NT2/D1 (cell line): ENCODE results near the gene TMEM171.

Experiments
- DNase-seq: peaks from one replicate; pipeline ENCODE4 v3.0.0-alpha.2; 2011; ENCODE audit warnings: low read depth, low spot score
- H3K27me3 ChIP-seq: 2 replicates; pipeline ENCODE4 v1.6.0; 2011; ENCODE audit warnings: mild to moderate bottlenecking; ENCODE audit not compliant: insufficient read length, insufficient read depth
- H3K36me3 ChIP-seq: 2 replicates; pipeline ENCODE4 v1.6.1; 2011; ENCODE audit warnings: mild to moderate bottlenecking, low read length, mixed read lengths; ENCODE audit not compliant: insufficient read depth, insufficient read length
- H3K4me1 ChIP-seq: 2 replicates; pipeline ENCODE4 v1.5.1; 2011; ENCODE audit not compliant: insufficient read depth, insufficient read length
- H3K4me3 ChIP-seq: 2 replicates; pipeline ENCODE4 v1.5.1; 2011; ENCODE audit warnings: low read depth; ENCODE audit not compliant: insufficient read length
- H3K9ac ChIP-seq: 2 replicates; pipeline ENCODE4 v1.6.0; 2011; ENCODE audit warnings: low read depth; ENCODE audit not compliant: insufficient read length
- H3K9me3 ChIP-seq: 2 replicates; pipeline ENCODE4 v1.5.1; 2011; ENCODE audit warnings: mild to moderate bottlenecking, low read length; ENCODE audit not compliant: insufficient read depth
- SUZ12 ChIP-seq: IDR thresholded peaks from 2 replicates; pipeline ENCODE4 v1.6.1; 2011; ENCODE audit not compliant: insufficient read length, insufficient read depth; ENCODE audit errors: extremely low read depth
- YY1 ChIP-seq: IDR thresholded peaks from 2 replicates; pipeline ENCODE4 v1.6.1; 2011; ENCODE audit not compliant: insufficient read length, insufficient read depth
- ZNF274 ChIP-seq: IDR thresholded peaks from 2 replicates; pipeline ENCODE4 v1.6.1; 2011; ENCODE audit warnings: mild to moderate bottlenecking, low read depth, low read length

TMEM171 gene

DNA sequence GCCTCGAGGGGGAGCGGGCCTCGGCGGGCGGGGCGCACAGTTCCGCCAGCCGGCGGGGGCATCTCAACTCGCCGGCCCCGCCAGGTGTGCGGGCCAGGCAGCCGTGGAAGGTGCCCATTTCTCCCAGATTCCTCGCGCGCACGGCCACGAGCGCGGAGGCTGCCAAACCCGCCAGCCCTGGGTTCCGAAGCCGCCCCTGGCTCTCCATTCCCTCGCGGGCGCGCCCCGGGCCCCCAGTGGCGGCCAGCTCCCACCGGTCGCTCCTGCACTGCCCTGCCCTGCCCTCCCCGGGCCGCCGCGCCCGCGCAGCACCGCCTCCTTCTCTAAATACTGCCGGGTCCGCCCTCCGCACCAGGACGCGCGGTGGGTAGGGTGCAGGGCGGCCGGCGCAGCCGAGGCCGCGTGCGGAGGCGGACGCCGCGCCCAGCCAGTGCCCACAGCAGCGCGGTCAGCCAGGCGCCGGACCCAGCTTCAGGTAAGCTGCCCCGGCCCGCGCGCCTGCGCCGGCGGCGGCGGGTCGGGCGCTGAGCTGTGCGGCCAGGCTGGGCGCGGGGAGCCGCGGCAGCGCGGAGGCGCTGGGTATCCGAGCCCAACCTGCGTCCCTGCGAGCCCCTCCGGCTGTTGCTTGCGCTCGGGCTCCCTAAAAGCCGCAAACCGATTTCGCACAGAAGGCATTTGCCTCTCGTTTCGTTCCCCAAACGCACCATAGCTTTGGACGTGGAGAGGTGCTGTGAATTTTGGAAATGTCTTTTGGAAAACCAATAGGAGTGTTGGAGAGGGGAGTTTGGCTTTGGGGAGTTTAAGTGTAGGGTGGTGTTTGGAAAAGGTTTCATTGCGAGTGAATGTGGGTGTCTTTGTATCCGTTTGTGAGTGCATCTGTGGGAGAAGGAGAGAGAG is at the start of gene TMEM171:
Gene TMEM171 (plus strand): TSS at position 354 of the 897 bp plus-strand sequence. CDS start 2,799 bp downstream, outside the sequence.
- peaks cover 39% of the 10 kb centered on the region for H3K27me3 ChIP-seq
- H3K9me3 ChIP-seq, result no peaks in the 10 kb centered on the region
- H3K4me1 ChIP-seq, result peaks cover 2% of the 10 kb centered on the region
- DNase-seq, result no peak
- peak within 1 kb of the TSS; percentile 49 for H3K4me3 ChIP-seq
- TF ChIP-seq ZNF274, result no peak
- no peak for TF ChIP-seq YY1
- TF ChIP-seq SUZ12, result no peak
- peak within 1 kb of the TSS; percentile 69 for H3K9ac ChIP-seq
- H3K36me3 ChIP-seq, result peaks cover 6% of the 10 kb centered on the region

GRCh38 chr5:73081093-73081492 is 39.3 kb upstream of the TMEM171 start:
- Histone ChIP-seq H3K36me3 (peaks cover 2% of the 10 kb centered on the region), H3K9me3 (no peaks in the 10 kb centered on the region), H3K27me3 (no peaks in the 10 kb centered on the region), H3K9ac (no peak overlapping the region), H3K4me3 (no peak overlapping the region), H3K4me1 (no peaks in the 10 kb centered on the region)
- no peak for DNase-seq
- TF ChIP-seq SUZ12, result no peak
- TF ChIP-seq YY1, result no peak
- TF ChIP-seq ZNF274, result no peak

DNA sequence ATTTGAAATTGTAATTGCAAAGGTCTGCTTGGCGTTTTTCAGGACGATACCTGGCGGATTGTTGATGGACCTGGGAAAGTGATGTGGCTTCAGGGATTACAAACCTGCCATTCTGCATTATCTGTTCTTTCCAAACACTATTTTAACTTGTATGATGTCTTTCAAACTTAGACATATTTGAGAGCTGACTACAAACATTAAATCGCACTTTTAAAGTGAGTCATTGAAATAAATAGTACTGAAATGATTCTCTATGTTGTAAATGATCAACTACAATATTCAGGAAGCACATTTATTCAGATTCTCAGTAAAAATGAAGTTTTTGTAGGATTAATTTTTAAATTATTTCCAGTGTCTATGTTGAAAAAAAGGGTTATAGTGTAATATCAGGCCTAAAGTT is 32.3 kb upstream of the TMEM171 start:
- no peaks in the 10 kb centered on the region for H3K9me3 ChIP-seq
- no peaks in the 10 kb centered on the region for H3K27me3 ChIP-seq
- H3K4me3 ChIP-seq, result no peak overlapping the region
- H3K9ac ChIP-seq, result no peak overlapping the region
- no peak for TF ChIP-seq SUZ12
- TF ChIP-seq YY1, result no peak
- no peak for TF ChIP-seq ZNF274
- no peak for DNase-seq
- H3K36me3 ChIP-seq, result no peaks in the 10 kb centered on the region
- no peaks in the 10 kb centered on the region for H3K4me1 ChIP-seq

GRCh38 chr5:73093943-73094342 is 26.4 kb upstream of the TMEM171 start:
- no peak overlapping the region for H3K9ac ChIP-seq
- DNase-seq, result no peak
- no peak for TF ChIP-seq ZNF274
- no peak for TF ChIP-seq YY1
- no peak for TF ChIP-seq SUZ12
- no peaks in the 10 kb centered on the region for H3K27me3 ChIP-seq
- H3K9me3 ChIP-seq, result 0 out of 2 replicates have a peak, but pooled peaks cover 6% of the 10 kb centered on the region
- H3K36me3 ChIP-seq, result no peaks in the 10 kb centered on the region
- H3K4me3 ChIP-seq, result no peak overlapping the region
- H3K4me1 ChIP-seq, result no peaks in the 10 kb centered on the region

GRCh38 chr5:73094415-73094814 is 26.0 kb upstream of the TMEM171 start:
- DNase-seq, result no peak
- Histone ChIP-seq H3K9ac (no peak overlapping the region), H3K9me3 (0 out of 2 replicates have a peak, but pooled peaks cover 6% of the 10 kb centered on the region), H3K4me3 (no peak overlapping the region), H3K36me3 (no peaks in the 10 kb centered on the region), H3K27me3 (no peaks in the 10 kb centered on the region), H3K4me1 (no peaks in the 10 kb centered on the region)
- TF ChIP-seq YY1, result no peak

- TF ChIP-seq SUZ12 (no peak), YY1 (no peak)
- Histone ChIP-seq H3K9ac (no peak overlapping the region), H3K4me3 (no peak overlapping the region), H3K36me3 (no peaks in the 10 kb centered on the region), H3K4me1 (no peaks in the 10 kb centered on the region), H3K9me3 (0 out of 2 replicates have a peak, but pooled peaks cover 6% of the 10 kb centered on the region), H3K27me3 (no peaks in the 10 kb centered on the region)
- DNase-seq, result no peak
Measured at GRCh38 chr5:73095564-73096238, 24.7 kb upstream of the TMEM171 start.

DNA sequence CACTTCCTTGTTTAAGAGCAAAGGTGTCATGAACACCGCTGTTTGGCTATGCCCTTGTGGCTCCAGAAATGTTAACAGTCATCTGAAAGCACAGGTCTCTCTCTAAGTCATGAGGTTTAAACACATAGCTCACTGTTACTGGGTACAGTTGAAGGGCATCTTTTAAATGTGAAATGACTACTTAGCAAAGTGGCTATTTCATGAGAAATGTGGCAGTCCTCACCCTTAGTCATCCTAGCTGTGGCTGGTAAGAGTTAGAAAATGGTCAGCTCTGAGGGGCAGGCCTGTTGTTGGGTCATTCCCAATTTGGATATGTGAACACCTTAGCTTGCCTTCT is 24.2 kb upstream of the TMEM171 start:
- no peak for DNase-seq
- Histone ChIP-seq H3K9ac (no peak overlapping the region), H3K9me3 (0 out of 2 replicates have a peak, but pooled peaks cover 6% of the 10 kb centered on the region), H3K27me3 (no peaks in the 10 kb centered on the region), H3K4me1 (no peaks in the 10 kb centered on the region), H3K4me3 (no peak overlapping the region), H3K36me3 (no peaks in the 10 kb centered on the region)
- TF ChIP-seq SUZ12 (no peak), ZNF274 (no peak), YY1 (no peak)
